Measurements from ENCODE around the gene ALKBH5.

DNA sequence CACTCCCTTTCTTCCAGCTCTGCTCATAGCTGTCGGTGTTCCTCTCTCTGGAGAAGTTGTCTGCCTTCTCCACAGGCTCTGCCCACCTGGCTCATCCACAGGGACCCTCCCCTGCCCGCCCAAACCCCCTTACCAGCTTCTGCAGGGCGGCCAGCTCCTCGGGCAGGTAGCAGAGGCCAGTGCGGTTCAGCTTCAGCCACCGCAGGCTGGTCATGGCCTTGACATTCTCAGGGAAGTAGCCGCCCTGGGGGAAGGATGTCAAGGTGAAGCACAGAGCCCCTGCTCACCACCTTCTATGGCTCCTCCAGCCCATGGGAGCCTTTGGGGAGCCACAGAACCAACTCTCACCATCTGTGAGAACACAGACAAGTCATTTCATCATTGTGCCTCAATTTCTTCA is 73.1 kb downstream of the ALKBH5 start:
- TF ChIP-seq, protein P1, sequence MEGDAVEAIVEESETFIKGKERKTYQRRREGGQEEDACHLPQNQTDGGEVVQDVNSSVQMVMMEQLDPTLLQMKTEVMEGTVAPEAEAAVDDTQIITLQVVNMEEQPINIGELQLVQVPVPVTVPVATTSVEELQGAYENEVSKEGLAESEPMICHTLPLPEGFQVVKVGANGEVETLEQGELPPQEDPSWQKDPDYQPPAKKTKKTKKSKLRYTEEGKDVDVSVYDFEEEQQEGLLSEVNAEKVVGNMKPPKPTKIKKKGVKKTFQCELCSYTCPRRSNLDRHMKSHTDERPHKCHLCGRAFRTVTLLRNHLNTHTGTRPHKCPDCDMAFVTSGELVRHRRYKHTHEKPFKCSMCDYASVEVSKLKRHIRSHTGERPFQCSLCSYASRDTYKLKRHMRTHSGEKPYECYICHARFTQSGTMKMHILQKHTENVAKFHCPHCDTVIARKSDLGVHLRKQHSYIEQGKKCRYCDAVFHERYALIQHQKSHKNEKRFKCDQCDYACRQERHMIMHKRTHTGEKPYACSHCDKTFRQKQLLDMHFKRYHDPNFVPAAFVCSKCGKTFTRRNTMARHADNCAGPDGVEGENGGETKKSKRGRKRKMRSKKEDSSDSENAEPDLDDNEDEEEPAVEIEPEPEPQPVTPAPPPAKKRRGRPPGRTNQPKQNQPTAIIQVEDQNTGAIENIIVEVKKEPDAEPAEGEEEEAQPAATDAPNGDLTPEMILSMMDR (IDR thresholded peaks at IDR 0.05), result no peak
- TF ChIP-seq, protein P2, sequence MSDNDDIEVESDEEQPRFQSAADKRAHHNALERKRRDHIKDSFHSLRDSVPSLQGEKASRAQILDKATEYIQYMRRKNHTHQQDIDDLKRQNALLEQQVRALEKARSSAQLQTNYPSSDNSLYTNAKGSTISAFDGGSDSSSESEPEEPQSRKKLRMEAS (IDR thresholded peaks at IDR 0.05; ENCODE audit: low read depth), result no peak
